H1 (cell line): ENCODE measurements around the gene ZBTB20. TPM values are rescaled to one million over a fixed set of nuclear protein-coding genes. Genes with fewer than 3 reads are reported as not detected.

Source experiments
- CTCF ChIA-PET: fragments of 300-600 bp; sonication (Branson Sonifier 250); formaldehyde crosslinking; loops from one replicate; lab custom pipeline; 2021; ENCODE audit not compliant: partially characterized antibody; lab: Charles Lee
- POLR2A ChIA-PET: fragments of 300-600 bp; sonication (Branson Sonifier 250); formaldehyde crosslinking; loops from one replicate; lab custom pipeline; 2021; ENCODE audit warnings: inconsistent platforms; ENCODE audit not compliant: partially characterized antibody; lab: Charles Lee
- DNase-seq, 2 experiments: peaks; one replicate each; pipeline versions ENCODE4 v3.0.0 to v3.0.0-alpha.2; 2010 to 2022; ENCODE audit warnings: low spot score in 2 of 2, low read depth in 1 of 2, mixed read lengths in 1 of 2
- FAIRE-seq: peaks from 2 replicates; lab custom pipeline; 2011; peaks lifted over from hg19 to GRCh38; lab: Jason Lieb, UNC
- H2AFZ ChIP-seq: 2 replicates; pipeline ENCODE4 v1.8.1; 2012; ENCODE audit warnings: low read length, inconsistent platforms
- H2AK5ac ChIP-seq: 2 replicates; pipeline ENCODE4 v1.6.1; 2013; ENCODE audit warnings: low read depth, low read length
- H2BK120ac ChIP-seq: replicated peaks from 2 replicates; pipeline ENCODE3; 2013; ENCODE audit warnings: low read depth, low read length, inconsistent platforms
- H2BK12ac ChIP-seq: 2 replicates; pipeline ENCODE4 v1.6.1; 2013; ENCODE audit warnings: low read depth, low read length
- H2BK15ac ChIP-seq: 2 replicates; pipeline ENCODE4 v1.6.1; 2013; ENCODE audit warnings: low read length
- H2BK20ac ChIP-seq: 2 replicates; pipeline ENCODE4 v1.6.1; 2013; ENCODE audit warnings: low read length
- H2BK5ac ChIP-seq: 2 replicates; pipeline ENCODE4 v1.6.1; 2013; ENCODE audit warnings: low read depth, low read length
- H3K14ac ChIP-seq: 2 replicates; pipeline ENCODE4 v1.6.1; 2013; ENCODE audit warnings: inconsistent platforms; ENCODE audit not compliant: insufficient read length
- H3K18ac ChIP-seq: 2 replicates; pipeline ENCODE4 v1.6.1; 2013; ENCODE audit warnings: low read length; ENCODE audit errors: extremely low read depth
- H3K23ac ChIP-seq: 2 replicates; pipeline ENCODE4 v1.6.1; 2013; ENCODE audit warnings: inconsistent platforms; ENCODE audit not compliant: insufficient read length
- H3K23me2 ChIP-seq: 2 replicates; pipeline ENCODE4 v1.6.1; 2013; ENCODE audit warnings: low read depth, low read length
- H3K27ac ChIP-seq: 2 replicates; pipeline ENCODE4 v1.6.1; 2011; ENCODE audit warnings: low read depth, low read length, inconsistent platforms
- H3K27me3 ChIP-seq, 4 experiments: replicated peaks in 1 of 4; 1 replicate in 1 of 4; 2 replicates in 3 of 4; pipeline versions ENCODE4 v1.6.1 to v1.8.1; 2011 to 2013; ENCODE audit warnings: low read length in 3 of 4, mild to moderate bottlenecking in 3 of 4, inconsistent platforms in 2 of 4, mixed read lengths in 2 of 4, moderate library complexity in 1 of 4; ENCODE audit not compliant: control insufficient read depth in 3 of 4, insufficient read depth in 3 of 4; ENCODE audit errors: extremely low read depth in 1 of 4
- H3K36me3 ChIP-seq, 4 experiments: 2 replicates each; pipeline versions ENCODE4 v1.6.1 to v1.8.1; 2011 to 2013; ENCODE audit warnings: mild to moderate bottlenecking in 4 of 4, low read length in 3 of 4, moderate library complexity in 2 of 4, control low read depth in 1 of 4, inconsistent platforms in 1 of 4; ENCODE audit not compliant: insufficient read depth in 4 of 4, control insufficient read depth in 2 of 4
- H3K4ac ChIP-seq: replicated peaks from 2 replicates; pipeline ENCODE3; 2013; ENCODE audit warnings: low read length, low read depth, mixed read lengths, inconsistent platforms; ENCODE audit not compliant: insufficient read length
- H3K4me1 ChIP-seq, 4 experiments: replicated peaks in 1 of 4; 1 replicate in 1 of 4; 2 replicates in 3 of 4; pipeline versions ENCODE4 v1.6.1 to v1.8.1; 2011 to 2013; ENCODE audit warnings: low read length in 3 of 4, inconsistent platforms in 2 of 4, mixed read lengths in 1 of 4; ENCODE audit not compliant: insufficient read depth in 4 of 4, control insufficient read depth in 3 of 4
- H3K4me2 ChIP-seq, 2 experiments: 2 replicates each; pipeline versions ENCODE4 v1.6.1 to v1.8.1; 2011 to 2013; ENCODE audit warnings: low read depth in 2 of 2, low read length in 2 of 2, control low read depth in 1 of 2, inconsistent platforms in 1 of 2, mild to moderate bottlenecking in 1 of 2; ENCODE audit not compliant: insufficient read depth in 1 of 2
- H3K4me3 ChIP-seq, 4 experiments: fragments of 200-600, 300-600 bp in 1 of 4; sonication (generic), shearing (Covaris generic), sonication (Bioruptor Twin) in 1 of 4; 2 replicates each; pipeline versions ENCODE4 v1.5.1 to v1.8.1; 2011 to 2016; ENCODE audit warnings: low read length in 4 of 4, low read depth in 3 of 4, control low read depth in 2 of 4, inconsistent platforms in 2 of 4, mild to moderate bottlenecking in 2 of 4, mixed read lengths in 1 of 4, moderate library complexity in 1 of 4; ENCODE audit not compliant: insufficient read depth in 2 of 4; ENCODE audit errors: extremely low read depth in 1 of 4
- H3K56ac ChIP-seq: replicated peaks from 2 replicates; pipeline ENCODE3; 2013; ENCODE audit warnings: low read depth, mild to moderate bottlenecking, mixed read lengths, low read length, inconsistent platforms; ENCODE audit not compliant: insufficient read length
- H3K79me1 ChIP-seq: 2 replicates; pipeline ENCODE4 v1.6.1; 2013; ENCODE audit warnings: low read depth, low read length, control low read depth
- H3K79me2 ChIP-seq, 2 experiments: 2 replicates each; pipeline versions ENCODE4 v1.6.1 to v1.8.1; 2012 to 2013; ENCODE audit warnings: low read length in 2 of 2, mild to moderate bottlenecking in 2 of 2, inconsistent platforms in 1 of 2; ENCODE audit not compliant: insufficient read depth in 2 of 2, control insufficient read depth in 1 of 2
- H3K9ac ChIP-seq, 4 experiments: replicated peaks in 1 of 4; 1 replicate in 1 of 4; 2 replicates in 3 of 4; pipeline versions ENCODE4 v1.6.1 to v1.8.1; 2011 to 2013; ENCODE audit warnings: low read depth in 3 of 4, low read length in 3 of 4, control low read depth in 2 of 4, mild to moderate bottlenecking in 2 of 4, moderate library complexity in 2 of 4, inconsistent platforms in 1 of 4; ENCODE audit errors: extremely low read depth in 1 of 4
- H3K9me3 ChIP-seq, 2 experiments: 2 replicates each; pipeline versions ENCODE4 v1.6.1 to v1.8.1; 2012 to 2013; ENCODE audit warnings: mild to moderate bottlenecking in 2 of 2, moderate library complexity in 2 of 2, control low read depth in 1 of 2, inconsistent platforms in 1 of 2, low read depth in 1 of 2, low read length in 1 of 2, mixed read lengths in 1 of 2; ENCODE audit not compliant: insufficient read depth in 2 of 2
- H4K20me1 ChIP-seq, 2 experiments: replicated peaks in 1 of 2; 2 replicates each; pipeline versions ENCODE3 to v1.8.1; 2011 to 2013; ENCODE audit warnings: inconsistent platforms in 2 of 2, low read length in 2 of 2, mild to moderate bottlenecking in 1 of 2; ENCODE audit not compliant: insufficient read depth in 2 of 2, control insufficient read depth in 1 of 2
- H4K5ac ChIP-seq: 2 replicates; pipeline ENCODE4 v1.6.1; 2013; ENCODE audit warnings: low read length, low read depth, mixed read lengths, inconsistent platforms; ENCODE audit not compliant: insufficient read length
- H4K8ac ChIP-seq: 2 replicates; pipeline ENCODE4 v1.8.0; 2013; ENCODE audit warnings: mild to moderate bottlenecking, moderate library complexity, low read length, inconsistent platforms; ENCODE audit not compliant: insufficient read depth; ENCODE audit errors: extremely low read depth
- H4K91ac ChIP-seq: replicated peaks from 2 replicates; pipeline ENCODE3; 2013; ENCODE audit warnings: low read length, mixed read lengths, inconsistent platforms; ENCODE audit not compliant: insufficient read length
- ASH2L ChIP-seq: fragments of 200-600, 300-600 bp; sonication (generic); IDR thresholded peaks from one replicate; pipeline ENCODE4 v1.7.1; 2017; ENCODE audit warnings: low read length
- BCL11A ChIP-seq, 2 experiments: IDR thresholded peaks; one replicate each; pipeline ENCODE4 v1.6.1; 2011; ENCODE audit warnings: low read depth in 2 of 2, low read length in 2 of 2, mild to moderate bottlenecking in 2 of 2
- CHD2 ChIP-seq: IDR thresholded peaks from 2 replicates; pipeline ENCODE4 v1.6.1; 2012; ENCODE audit warnings: low read length, improper control_type of control experiment
- E2F6 ChIP-seq: IDR thresholded peaks from 2 replicates; pipeline ENCODE4 v1.6.1; 2012; ENCODE audit warnings: inconsistent platforms
- KDM4A ChIP-seq: IDR thresholded peaks from one replicate; pipeline ENCODE4 v1.7.1; 2012; ENCODE audit warnings: low read depth, mild to moderate bottlenecking, moderate library complexity, low read length, inconsistent platforms; ENCODE audit not compliant: severe bottlenecking
- RBBP5 ChIP-seq: IDR thresholded peaks from 2 replicates; pipeline ENCODE4 v1.7.1; 2012; ENCODE audit warnings: low read depth, mild to moderate bottlenecking, inconsistent platforms, low read length, moderate library complexity, borderline replicate concordance
- SRF ChIP-seq: IDR thresholded peaks from 2 replicates; pipeline ENCODE4 v1.6.1; 2011; ENCODE audit warnings: mild to moderate bottlenecking, low read depth, low read length, moderate library complexity
- TAF7 ChIP-seq: optimal IDR thresholded peaks from 2 replicates; pipeline ENCODE3; 2011; ENCODE audit warnings: low read depth, mild to moderate bottlenecking, inconsistent platforms, low read length, moderate library complexity, borderline replicate concordance
- TCF12 ChIP-seq: IDR thresholded peaks from 2 replicates; pipeline ENCODE4 v1.6.1; 2011; ENCODE audit warnings: low read depth, mild to moderate bottlenecking, low read length
- WGBS, 2 experiments: shearing (Covaris generic) in 1 of 2; methylation state at CpG; one replicate each; pipeline versions ENCODE4 v1.1.6 to v1.1.7; 2013 to 2015; ENCODE audit warnings: low lambda C conversion rate in 2 of 2, mixed read lengths in 2 of 2, inconsistent platforms in 1 of 2, low coverage in 1 of 2, missing lambda C conversion rate in 1 of 2; ENCODE audit not compliant: insufficient replicate concordance in 2 of 2, insufficient coverage in 1 of 2, insufficient read length in 1 of 2; ENCODE audit errors: extremely low coverage in 1 of 2, missing lambda C conversion rate in 1 of 2; 5-methylcytosine and 5-hydroxymethylcytosine counted together
- polyA plus RNA-seq, 7 experiments: library from polyadenylated mRNA; depleted of rRNA in 3 of 7; stranded (reverse) in 5 of 7; unstranded in 2 of 7; fragments of >200 nt in 5 of 7; fragments of 200-250 nt in 2 of 7; gene quantifications; 1 replicate in 5 of 7; 2 replicates in 1 of 7; 4 replicates in 1 of 7; pipeline versions ENCODE4 v1.2.1 to v1.2.3, GENCODE V29; 2011 to 2013; ENCODE audit warnings: missing spikeins in 2 of 7, mixed read lengths in 2 of 7
- total RNA-seq: library from RNA; stranded (reverse); fragmentation: NEBNext Ultra II Directional; extraction: Animal tissue kit (Norgen Biotek cat#: 25700); gene quantifications from 2 replicates; pipeline ENCODE4 v1.2.1, GENCODE V29; 2021

ZBTB20 gene
- total and polyA plus RNA-seq, 2 of the 8 experiments (the other 6 are each of a cell fraction or from before 2014, with no cell fraction given), result 0.35 to 1.3 TPM

- H2BK12ac ChIP-seq, result no peak overlapping the region
- H2BK15ac ChIP-seq, result no peak overlapping the region
- no peaks in the 10 kb centered on the region for H3K36me3 ChIP-seq
- H3K56ac ChIP-seq, result no peak overlapping the region
- POLR2A ChIA-PET, result no interaction called here
- H2BK5ac ChIP-seq, result no peak overlapping the region
- H2BK20ac ChIP-seq, result no peak overlapping the region
- H4K5ac ChIP-seq, result no peak overlapping the region
- no peak overlapping the region for H3K18ac ChIP-seq
- 89% methylated on average over 7 of the region's 7 CpGs; no CpG with 5 or more reads in 1 of the 2 experiments for WGBS, 2 experiments
- no peak overlapping the region for H4K8ac ChIP-seq
- CTCF ChIA-PET, result interaction anchor here (0.8 kb wide), 1 partner anchor 595 kb away, joined by 3 read pairs; no protein-coding TSS in a partner anchor
- H3K4ac ChIP-seq, result no peak overlapping the region
- H3K9me3 ChIP-seq, result no peaks in the 10 kb centered on the region
- no peak overlapping the region for H2AK5ac ChIP-seq
- H4K91ac ChIP-seq, result no peak overlapping the region
- peaks cover 0 to 4% (median 0%) of the 10 kb centered on the region in 4 experiments; a peak in 2 of 7 replicates for H3K4me1 ChIP-seq
- no peak for FAIRE-seq
- no peak overlapping the region for H3K4me2 ChIP-seq
- H3K4me3 ChIP-seq, result no peak overlapping the region
- DNase-seq, result no peak
- no peak overlapping the region for H3K23ac ChIP-seq
- no peak overlapping the region for H2BK120ac ChIP-seq
- no peaks in the 10 kb centered on the region for H3K79me1 ChIP-seq
- H3K27ac ChIP-seq, result no peak overlapping the region
- no peak overlapping the region for H3K9ac ChIP-seq
- no peak overlapping the region for H3K14ac ChIP-seq
- no peaks in the 10 kb centered on the region for H3K27me3 ChIP-seq
- H4K20me1 ChIP-seq, result no peaks in the 10 kb centered on the region
- H3K23me2 ChIP-seq, result no peaks in the 10 kb centered on the region
- no peak overlapping the region for H2AFZ ChIP-seq
- no peaks in the 10 kb centered on the region for H3K79me2 ChIP-seq
- TF ChIP-seq ASH2L, result no peak
- no peak for TF ChIP-seq RBBP5
- TF ChIP-seq CHD2, result no peak
- TF ChIP-seq BCL11A (IDR thresholded peaks at IDR 0.05; ENCODE audit: low read depth in 2 of 2, low read length in 2 of 2), result no peak
- no peak for TF ChIP-seq E2F6
- no peak for TF ChIP-seq SRF
- no peak for TF ChIP-seq TAF7
- no peak for TF ChIP-seq TCF12
- no peak for TF ChIP-seq KDM4A
Measured at GRCh38 chr3:115098354-115099073, 48.6 kb downstream of the ZBTB20 start.
